ENCODE measurements around the gene AGAP1. TPM values are rescaled to one million over a fixed set of nuclear protein-coding genes. Genes with fewer than 3 reads are reported as not detected.

Gene AGAP1
- total RNA-seq, 3 donors from 2014 or later (not counting 1 experiment from before 2014, with no cell fraction given), result 42.0 to 56.4 (median 45.7) TPM

GRCh38 chr2:235879116-235879515 is 385.3 kb downstream of the AGAP1 start:
- WGBS (ENCODE audit: insufficient coverage), result 90% methylated on average over 6 of the region's 7 CpGs
- Mint-ChIP-seq H3K27ac (no peak overlapping the region), H3K27me3 (ENCODE audit: low read depth in 2 of 2) (no peaks in the 10 kb centered on the region), H3K9me3 (no peaks in the 10 kb centered on the region), H3K4me1 (peaks cover 11 to 15% of the 10 kb centered on the region in 2 donors), H3K36me3 (no peaks in the 10 kb centered on the region), H3K4me3 (no peak overlapping the region)
- TF ChIP-seq, protein P1, sequence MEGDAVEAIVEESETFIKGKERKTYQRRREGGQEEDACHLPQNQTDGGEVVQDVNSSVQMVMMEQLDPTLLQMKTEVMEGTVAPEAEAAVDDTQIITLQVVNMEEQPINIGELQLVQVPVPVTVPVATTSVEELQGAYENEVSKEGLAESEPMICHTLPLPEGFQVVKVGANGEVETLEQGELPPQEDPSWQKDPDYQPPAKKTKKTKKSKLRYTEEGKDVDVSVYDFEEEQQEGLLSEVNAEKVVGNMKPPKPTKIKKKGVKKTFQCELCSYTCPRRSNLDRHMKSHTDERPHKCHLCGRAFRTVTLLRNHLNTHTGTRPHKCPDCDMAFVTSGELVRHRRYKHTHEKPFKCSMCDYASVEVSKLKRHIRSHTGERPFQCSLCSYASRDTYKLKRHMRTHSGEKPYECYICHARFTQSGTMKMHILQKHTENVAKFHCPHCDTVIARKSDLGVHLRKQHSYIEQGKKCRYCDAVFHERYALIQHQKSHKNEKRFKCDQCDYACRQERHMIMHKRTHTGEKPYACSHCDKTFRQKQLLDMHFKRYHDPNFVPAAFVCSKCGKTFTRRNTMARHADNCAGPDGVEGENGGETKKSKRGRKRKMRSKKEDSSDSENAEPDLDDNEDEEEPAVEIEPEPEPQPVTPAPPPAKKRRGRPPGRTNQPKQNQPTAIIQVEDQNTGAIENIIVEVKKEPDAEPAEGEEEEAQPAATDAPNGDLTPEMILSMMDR (IDR thresholded peaks at IDR 0.05), result no peak
- Histone ChIP-seq H3K4me1 (ENCODE audit: control insufficient read depth, insufficient read depth, low read length) (no peaks in the 10 kb centered on the region), H3K9me3 (ENCODE audit: control insufficient read depth, insufficient read depth, low read length) (no peaks in the 10 kb centered on the region), H3K36me3 (ENCODE audit: control insufficient read depth, insufficient read depth, low read length) (no peaks in the 10 kb centered on the region), H3K4me3 (ENCODE audit: low read length) (no peak overlapping the region), H3K27ac (ENCODE audit: low read length) (no peak overlapping the region), H3K27me3 (ENCODE audit: control insufficient read depth, insufficient read depth, low read length) (no peaks in the 10 kb centered on the region)
- DNase-seq, result no peak
- ATAC-seq, result no peak
- intact Hi-C loops (cut with micrococcal nuclease), result no loop called here

DNA sequence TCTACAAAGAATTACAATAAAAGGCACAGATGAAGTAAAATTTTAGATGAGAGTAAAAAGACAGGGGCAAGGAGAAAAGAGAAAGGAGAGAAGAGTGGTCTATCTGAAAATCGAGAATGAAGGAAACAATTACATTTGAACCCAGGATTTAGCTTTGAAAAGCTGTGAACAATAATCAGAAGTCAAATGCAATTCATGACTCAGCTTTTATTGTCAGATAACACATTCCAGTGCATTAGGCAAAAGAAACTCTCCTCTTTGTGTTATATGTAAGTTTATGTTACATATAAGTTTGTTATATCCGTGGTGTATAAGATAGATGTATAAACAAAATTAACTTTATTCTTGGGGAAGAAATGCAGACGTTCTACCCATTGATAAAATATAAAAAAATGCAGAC is 389.8 kb downstream of the AGAP1 start:
- Mint-ChIP-seq H3K4me3 (no peak overlapping the region), H3K27ac (no peak overlapping the region), H3K9me3 (no peaks in the 10 kb centered on the region), H3K36me3 (no peaks in the 10 kb centered on the region), H3K4me1 (peaks cover 5 to 15% of the 10 kb centered on the region in 2 donors), H3K27me3 (ENCODE audit: low read depth in 2 of 2) (no peaks in the 10 kb centered on the region)
- Histone ChIP-seq H3K27me3 (ENCODE audit: control insufficient read depth, insufficient read depth, low read length) (no peaks in the 10 kb centered on the region), H3K36me3 (ENCODE audit: control insufficient read depth, insufficient read depth, low read length) (no peaks in the 10 kb centered on the region), H3K9me3 (ENCODE audit: control insufficient read depth, insufficient read depth, low read length) (no peaks in the 10 kb centered on the region), H3K4me1 (ENCODE audit: control insufficient read depth, insufficient read depth, low read length) (no peaks in the 10 kb centered on the region), H3K4me3 (ENCODE audit: low read length) (no peak overlapping the region), H3K27ac (ENCODE audit: low read length) (no peak overlapping the region)
- 80% methylated on average over 1 of the region's 3 CpGs for WGBS (ENCODE audit: insufficient coverage)
- no peak for ATAC-seq
- TF ChIP-seq, protein P1 (IDR thresholded peaks at IDR 0.05), result no peak
- DNase-seq, result no peak
- intact Hi-C loops (cut with micrococcal nuclease), result no loop called here

GRCh38 chr2:235889302-235889630 is 395.4 kb downstream of the AGAP1 start:
- Histone ChIP-seq H3K9me3 (ENCODE audit: control insufficient read depth, insufficient read depth, low read length) (no peaks in the 10 kb centered on the region), H3K27me3 (ENCODE audit: control insufficient read depth, insufficient read depth, low read length) (no peaks in the 10 kb centered on the region), H3K4me1 (ENCODE audit: control insufficient read depth, insufficient read depth, low read length) (no peaks in the 10 kb centered on the region), H3K27ac (ENCODE audit: low read length) (no peak overlapping the region), H3K4me3 (ENCODE audit: low read length) (no peak overlapping the region), H3K36me3 (ENCODE audit: control insufficient read depth, insufficient read depth, low read length) (peaks cover 2% of the 10 kb centered on the region)
- TF ChIP-seq, protein P1 (IDR thresholded peaks at IDR 0.05), result no peak
- intact Hi-C loops (cut with micrococcal nuclease), result no loop called here
- H3K9me3 Mint-ChIP-seq, result no peaks in the 10 kb centered on the region
- ATAC-seq (no peak), DNase-seq (no peak)
- H3K4me1 Mint-ChIP-seq, result no peaks in the 10 kb centered on the region
- no peak overlapping the region for H3K27ac Mint-ChIP-seq
- 92% methylated on average over 5 of the region's 5 CpGs for WGBS (ENCODE audit: insufficient coverage)
- H3K36me3 Mint-ChIP-seq, result no peaks in the 10 kb centered on the region
- H3K4me3 Mint-ChIP-seq, result no peak overlapping the region
- H3K27me3 Mint-ChIP-seq (ENCODE audit: low read depth in 2 of 2), result no peaks in the 10 kb centered on the region

GRCh38 chr2:235893129-235893698 is 399.4 kb downstream of the AGAP1 start:
- Mint-ChIP-seq H3K27me3 (ENCODE audit: low read depth in 2 of 2) (no peaks in the 10 kb centered on the region), H3K9me3 (no peaks in the 10 kb centered on the region)

More at GRCh38 chr2:235893129-235893698, 399.4 kb downstream of the AGAP1 start:
- Histone ChIP-seq H3K27me3 (ENCODE audit: control insufficient read depth, insufficient read depth, low read length) (no peaks in the 10 kb centered on the region), H3K9me3 (ENCODE audit: control insufficient read depth, insufficient read depth, low read length) (no peaks in the 10 kb centered on the region), H3K4me1 (ENCODE audit: control insufficient read depth, insufficient read depth, low read length) (no peaks in the 10 kb centered on the region), H3K36me3 (ENCODE audit: control insufficient read depth, insufficient read depth, low read length) (peaks cover 2% of the 10 kb centered on the region), H3K27ac (ENCODE audit: low read length) (no peak overlapping the region), H3K4me3 (ENCODE audit: low read length) (no peak overlapping the region)
- no peaks in the 10 kb centered on the region for H3K36me3 Mint-ChIP-seq
- H3K4me3 Mint-ChIP-seq, result no peak overlapping the region
- intact Hi-C loops (cut with micrococcal nuclease), result no loop called here
- TF ChIP-seq, protein P1 (IDR thresholded peaks at IDR 0.05), result no peak
- WGBS (ENCODE audit: insufficient coverage), result 96% methylated on average over 27 of the region's 27 CpGs
- no peaks in the 10 kb centered on the region for H3K4me1 Mint-ChIP-seq
- ATAC-seq (peak in 1 of 3 donors; percentile 28), DNase-seq (no peak)
- no peak overlapping the region for H3K27ac Mint-ChIP-seq

All from natural killer cell (primary cell).